ENCODE results near the gene UBTF.

DNA sequence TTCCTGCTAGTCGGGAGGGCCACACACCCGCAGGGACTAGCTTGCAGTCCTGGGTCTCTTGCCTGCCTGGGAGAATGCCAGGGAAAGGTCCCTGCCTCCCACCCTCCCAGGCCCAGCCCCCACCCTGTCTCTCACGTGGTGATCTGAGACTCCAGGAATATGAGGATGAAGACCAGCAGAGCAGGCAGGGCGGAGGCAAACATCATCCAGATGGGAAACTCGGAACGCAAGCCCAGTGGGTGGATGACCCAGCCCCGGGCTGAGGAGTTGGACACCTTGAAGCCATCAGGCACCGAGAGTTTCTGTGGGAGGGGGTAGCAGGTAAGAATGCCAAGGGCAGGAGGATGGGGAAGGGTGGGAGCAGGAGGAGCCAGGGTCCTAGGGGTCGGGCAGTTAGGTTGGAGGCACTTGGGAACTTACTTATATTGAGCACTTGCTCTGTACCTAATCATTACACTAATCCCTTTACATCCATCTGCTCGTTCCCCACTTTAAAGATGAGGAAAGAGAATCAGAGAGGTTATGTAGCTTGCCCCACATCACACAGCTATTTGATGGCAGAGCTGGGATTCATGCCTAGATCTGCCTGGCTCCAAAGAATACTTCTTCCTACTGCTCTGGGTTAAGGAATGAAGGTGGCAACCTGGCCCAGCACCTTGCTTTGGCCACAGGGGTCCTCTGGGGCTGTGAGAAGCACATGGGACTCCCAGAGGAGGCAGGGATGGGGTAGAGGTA lies 35.1 kb upstream of the UBTF start:
- TF ChIP-seq, protein P1, sequence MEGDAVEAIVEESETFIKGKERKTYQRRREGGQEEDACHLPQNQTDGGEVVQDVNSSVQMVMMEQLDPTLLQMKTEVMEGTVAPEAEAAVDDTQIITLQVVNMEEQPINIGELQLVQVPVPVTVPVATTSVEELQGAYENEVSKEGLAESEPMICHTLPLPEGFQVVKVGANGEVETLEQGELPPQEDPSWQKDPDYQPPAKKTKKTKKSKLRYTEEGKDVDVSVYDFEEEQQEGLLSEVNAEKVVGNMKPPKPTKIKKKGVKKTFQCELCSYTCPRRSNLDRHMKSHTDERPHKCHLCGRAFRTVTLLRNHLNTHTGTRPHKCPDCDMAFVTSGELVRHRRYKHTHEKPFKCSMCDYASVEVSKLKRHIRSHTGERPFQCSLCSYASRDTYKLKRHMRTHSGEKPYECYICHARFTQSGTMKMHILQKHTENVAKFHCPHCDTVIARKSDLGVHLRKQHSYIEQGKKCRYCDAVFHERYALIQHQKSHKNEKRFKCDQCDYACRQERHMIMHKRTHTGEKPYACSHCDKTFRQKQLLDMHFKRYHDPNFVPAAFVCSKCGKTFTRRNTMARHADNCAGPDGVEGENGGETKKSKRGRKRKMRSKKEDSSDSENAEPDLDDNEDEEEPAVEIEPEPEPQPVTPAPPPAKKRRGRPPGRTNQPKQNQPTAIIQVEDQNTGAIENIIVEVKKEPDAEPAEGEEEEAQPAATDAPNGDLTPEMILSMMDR (IDR thresholded peaks at IDR 0.05): no peak
- TF ChIP-seq POLR2AphosphoS5 (IDR thresholded peaks at IDR 0.05) (no peak), EP300 (IDR thresholded peaks at IDR 0.05) (no peak), POLR2A (IDR thresholded peaks at IDR 0.05) (no peak)

Data from suprapubic skin (tissue), 4 donors.